Left colon (tissue), 2 donors: ENCODE data around the gene CGB5. TPM values are rescaled to one million over a fixed set of nuclear protein-coding genes. Genes with fewer than 3 reads are reported as not detected.
"Not testable (repeated sequence)": the region's sequence is repeated elsewhere in the genome, so short reads cannot be mapped to it uniquely, and the experiment has no call there.

Experiments
- ATAC-seq: fragments of 200-7000 bp; cut with Tn5 transposase; one replicate; pipeline ENCODE4 v1.9.1; 2020; ENCODE audit warnings: mild to moderate bottlenecking, moderate library complexity
- DNase-seq, 2 donors: peaks; one replicate each; pipeline ENCODE4 v3.0.0-alpha.2; 2020
- intact Hi-C, 2 donors: fragments of 100-400 bp; cut with DNase I in 1 of 2; cut with micrococcal nuclease in 1 of 2; formaldehyde crosslinking; loops; one replicate each; pipeline versions ENCODE4 v1.11.2 to v1.14.0; 2022; cut with DNase I, micrococcal nuclease
- total RNA-seq, 2 donors: library from RNA; stranded (reverse); fragmentation: NEBNext Ultra II Directional; extraction: Animal tissue kit (Norgen Biotek cat#: 25700); gene quantifications; one replicate each; pipeline ENCODE4 v1.2.1, GENCODE V29; 2021
- donor health status: DM: no; HTN: no; CAD: no.
- donor health status: DM: yes; HTN: yes; CAD: no.

Gene CGB5
- total RNA-seq, 2 donors from 2014 or later = not detected

- ATAC-seq = not testable (repeated sequence)
These were observed 6.2 kb downstream of the CGB5 start for GRCh38 chr19:49049834-49050233.

GRCh38 chr19:49050376-49051033 lies 6.9 kb downstream of the CGB5 start:
- ATAC-seq, intact Hi-C loops, DNase-seq: not testable (repeated sequence)

More at GRCh38 chr19:49049834-49050233, 6.2 kb downstream of the CGB5 start:
- DNase-seq, intact Hi-C loops: not testable (repeated sequence)

DNA sequence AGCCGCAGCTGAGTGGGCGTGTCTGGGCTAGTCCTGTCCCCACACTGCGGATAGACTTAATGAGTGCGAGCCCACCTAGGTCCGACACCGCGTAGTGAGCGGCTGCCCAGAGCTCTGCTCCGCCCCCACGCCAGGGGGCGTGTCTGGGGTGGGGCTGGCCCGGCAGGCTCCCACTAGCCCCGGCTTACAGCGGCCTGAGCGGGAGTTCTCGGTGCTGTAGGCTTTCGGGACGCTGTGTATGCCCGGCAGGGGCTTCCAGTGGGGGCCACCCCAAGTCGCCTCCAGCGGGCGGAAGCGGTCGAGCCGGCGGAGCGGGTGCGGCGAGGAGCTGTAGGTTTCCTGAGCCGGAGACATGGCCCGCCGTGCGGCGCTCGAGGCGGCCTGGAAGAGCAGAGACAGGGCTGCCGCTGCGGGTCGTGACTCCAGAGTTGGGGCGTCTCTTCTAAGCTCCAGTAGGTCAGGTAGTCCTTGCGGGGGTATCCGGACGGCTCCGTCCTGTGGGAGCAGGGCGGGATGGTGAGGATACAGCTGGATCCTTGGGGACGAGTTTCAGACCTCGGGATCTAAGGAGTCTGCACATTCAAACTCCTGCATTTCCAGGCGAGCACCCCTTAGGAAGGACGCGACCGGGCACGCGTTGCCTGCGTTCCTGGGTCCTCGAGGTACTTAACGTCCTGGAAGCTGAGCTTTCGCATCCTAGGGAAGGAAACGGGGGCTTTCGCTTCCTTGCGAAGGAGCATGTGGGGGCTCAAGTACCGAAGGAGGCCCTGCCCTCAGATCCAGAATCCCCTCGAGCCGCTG lies 12.7 kb downstream of the CGB5 start:
- ATAC-seq (peak; percentile 86), DNase-seq (peak; percentile 37 to 68)
- intact Hi-C loops = no loop called here

DNA sequence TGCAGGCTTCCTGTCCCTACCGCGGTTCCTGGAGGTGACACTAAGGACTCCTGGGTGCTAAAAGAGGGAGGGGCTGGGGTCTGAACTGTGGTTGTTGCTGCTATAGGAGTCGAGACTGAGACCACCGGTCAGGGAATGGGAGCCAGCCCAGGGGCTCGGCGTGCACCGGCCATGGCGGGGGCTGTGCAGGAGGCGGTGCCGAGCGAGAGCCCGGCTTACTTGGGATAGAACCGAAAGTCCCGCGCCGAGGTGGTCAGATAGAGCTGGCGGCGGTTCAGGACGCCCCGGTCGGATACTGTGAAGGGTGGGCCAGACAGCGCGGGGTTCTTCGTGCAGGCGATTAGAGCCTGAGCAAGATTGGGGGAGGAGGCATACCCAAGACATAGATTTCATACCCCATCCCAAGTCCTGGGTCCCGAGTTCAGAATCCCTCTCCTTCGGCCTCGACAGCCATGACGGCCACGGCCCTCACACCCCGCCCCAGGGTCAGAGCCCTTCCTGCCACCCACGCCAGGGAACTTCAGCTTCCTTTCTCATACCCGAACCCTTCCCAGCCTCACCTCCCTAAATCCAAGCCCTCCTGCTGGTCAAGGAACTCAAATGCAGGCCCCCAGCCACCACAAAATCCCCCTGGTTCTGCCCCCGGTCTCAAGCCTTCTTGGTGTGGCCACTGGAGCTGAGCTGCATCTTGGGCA lies 13.4 kb downstream of the CGB5 start:
- DNase-seq, intact Hi-C loops: not testable (repeated sequence)
- ATAC-seq = peak; percentile 25

- ATAC-seq (peak; percentile 85), DNase-seq (peak; percentile 70 to 84)
- intact Hi-C loops = no loop called here
These were observed 14.1 kb downstream of the CGB5 start, which contains the start of gene CGB7 for GRCh38 chr19:49057636-49058234. CGB7 (minus strand) TSS chr19:49057749; CDS start chr19:49055375, 2,374 bp downstream.

DNA sequence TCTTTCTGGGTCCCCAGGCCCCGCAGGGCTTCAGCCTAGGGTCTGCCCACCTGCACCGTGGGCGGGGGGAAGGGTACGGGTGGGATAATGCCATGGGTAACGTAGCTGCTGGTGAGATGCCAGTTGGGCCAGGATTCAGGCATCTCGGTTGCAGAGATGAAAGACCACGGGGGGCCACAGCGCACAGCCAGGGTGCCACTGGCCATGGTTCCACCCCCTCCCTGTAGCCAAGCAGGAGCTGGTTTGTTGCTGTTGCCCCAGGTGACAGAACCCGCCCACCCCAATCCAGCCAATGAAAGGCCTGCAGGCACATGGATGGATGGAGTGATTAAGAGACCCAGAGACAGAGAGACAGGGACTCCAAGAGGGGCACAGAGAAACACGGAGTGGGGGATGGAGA lies 14.9 kb downstream of the CGB5 start:
- ATAC-seq (no peak), DNase-seq (no peak)
- intact Hi-C loops = no loop called here

DNA sequence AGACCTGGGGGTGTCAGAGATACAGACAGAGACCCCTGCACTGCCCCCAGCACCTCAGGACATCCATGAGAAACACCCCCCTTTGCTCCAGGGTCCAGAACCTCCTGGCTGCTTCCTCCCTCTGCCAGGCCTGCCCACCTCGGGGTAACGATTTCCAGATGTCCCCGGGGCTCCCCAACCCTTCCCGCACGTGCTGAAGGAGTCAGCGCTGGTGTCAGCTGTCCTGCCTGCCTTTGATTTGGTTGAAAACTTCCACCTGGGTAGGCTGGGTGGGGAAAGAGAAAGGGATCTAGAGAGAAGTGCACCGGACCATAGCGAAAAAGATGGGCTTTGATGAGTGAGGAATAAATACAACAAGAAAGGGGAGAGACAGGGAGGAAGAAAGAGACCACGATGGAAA lies 15.4 kb downstream of the CGB5 start:
- ATAC-seq = no peak
- no peak for DNase-seq
- intact Hi-C loops = no loop called here

DNA sequence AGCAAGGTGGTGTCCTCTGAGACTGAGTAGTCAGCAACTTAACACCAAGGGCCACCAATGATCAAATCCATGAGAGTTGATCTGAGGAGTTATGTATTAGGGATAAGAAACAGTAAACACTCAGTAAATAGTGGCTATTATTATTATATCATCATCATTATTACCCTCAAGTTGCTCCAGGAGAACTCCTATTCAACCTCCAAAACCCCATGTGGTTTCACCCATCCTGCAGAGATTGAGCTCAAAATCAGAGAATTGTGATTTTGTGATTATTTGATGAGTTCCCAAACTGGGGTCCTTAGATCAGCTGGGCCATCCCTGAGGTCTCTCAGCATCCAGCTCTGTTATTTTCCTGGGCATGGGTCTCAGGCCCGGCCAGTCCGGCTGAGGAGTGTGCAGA lies 17.4 kb downstream of the CGB5 start:
- ATAC-seq = no peak
- intact Hi-C loops = no loop called here
- no peak for DNase-seq

DNA sequence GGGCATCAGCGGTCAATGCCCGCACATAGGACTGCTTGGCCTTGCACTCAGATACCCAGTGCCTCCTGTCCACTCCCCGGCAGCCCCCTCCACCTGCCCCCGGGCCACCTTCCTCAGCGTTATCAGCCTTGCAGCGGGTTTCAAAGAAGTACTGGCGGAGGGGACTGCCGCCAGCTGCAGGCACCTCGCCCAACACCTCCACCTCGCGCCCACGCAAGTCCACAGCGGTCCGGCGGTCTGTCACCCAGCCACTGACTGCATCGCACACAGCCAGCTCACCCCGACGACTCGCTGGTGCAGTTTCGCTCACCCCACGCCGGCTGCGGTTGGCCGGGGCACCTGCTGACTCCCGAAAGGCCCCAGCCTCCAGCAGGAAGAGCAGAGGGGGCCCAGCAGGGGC lies 17.8 kb downstream of the CGB5 start:
- intact Hi-C loops = no loop called here
- DNase-seq (no peak), ATAC-seq (no peak)

DNA sequence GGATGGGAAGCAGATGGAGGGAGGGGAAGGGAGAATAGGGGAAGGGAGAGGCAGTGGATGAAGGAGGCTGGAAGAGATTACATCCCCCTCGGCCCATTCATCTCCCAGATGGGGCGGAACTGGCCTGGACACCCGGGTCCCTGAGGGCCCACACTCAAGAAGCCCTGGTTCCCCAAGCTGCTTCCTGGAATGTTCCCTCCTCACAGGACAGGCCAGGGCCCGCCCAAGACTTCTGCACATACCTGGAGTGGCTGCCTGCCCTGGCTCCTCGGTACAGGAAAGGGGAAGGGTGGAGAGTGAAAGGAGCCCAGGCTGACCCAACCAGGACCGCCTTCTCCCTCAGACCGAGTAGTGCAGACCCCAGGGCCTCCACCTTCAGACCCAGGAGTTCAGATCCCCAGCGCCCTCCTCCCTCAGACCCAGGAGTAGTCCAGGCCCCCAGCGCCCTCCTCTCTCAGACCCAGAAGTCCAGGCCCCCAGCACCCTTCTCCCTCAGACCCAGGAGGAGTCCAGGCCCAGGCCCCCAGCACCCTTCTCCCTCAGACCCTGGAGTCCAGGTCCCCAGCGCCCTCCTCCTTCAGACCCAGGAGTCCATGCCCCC lies 20.5 kb downstream of the CGB5 start:
- intact Hi-C loops = no loop called here
- DNase-seq (no peak), ATAC-seq (peak; percentile 33)

DNA sequence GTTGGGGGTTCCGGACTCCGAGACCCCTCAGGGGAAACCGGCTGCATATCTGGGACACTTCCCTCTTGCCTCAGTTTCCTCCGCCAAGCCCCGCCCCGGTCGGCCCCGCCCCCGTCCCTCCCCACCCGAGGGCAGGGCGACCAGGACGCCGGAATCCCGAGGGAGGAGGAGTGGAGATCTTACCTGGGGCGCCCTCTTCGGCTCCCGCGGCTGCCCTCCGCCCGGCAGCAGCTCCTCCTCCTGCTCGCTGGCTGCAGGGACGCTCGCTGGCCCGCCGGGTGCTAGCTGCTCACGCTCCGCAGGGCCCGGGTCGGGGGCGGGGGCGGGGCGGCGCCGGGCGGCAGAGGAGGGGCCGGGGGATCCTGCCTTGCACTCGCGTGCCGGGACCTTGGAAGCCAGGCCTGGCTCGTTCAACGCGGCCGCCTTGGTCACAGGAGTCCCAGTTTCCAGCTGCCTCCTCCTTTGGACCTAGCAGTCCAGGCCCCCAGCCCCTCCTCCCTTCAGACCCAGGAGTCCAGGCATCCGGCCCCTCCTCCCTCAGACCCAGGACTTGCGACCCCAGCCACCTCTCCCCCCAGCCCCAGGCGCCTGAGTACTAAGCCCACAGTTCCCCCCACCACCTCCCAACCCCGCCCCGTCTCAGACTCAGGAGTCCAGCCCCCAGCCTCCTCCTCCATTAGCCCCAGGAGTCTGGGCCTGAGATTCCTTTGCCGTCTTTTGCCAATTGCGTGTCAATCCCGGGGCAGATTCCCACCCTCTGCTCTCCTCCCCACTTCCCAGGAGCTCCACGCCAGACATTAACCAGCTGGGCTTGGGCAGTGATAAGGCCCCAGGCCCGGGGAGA lies 21.3 kb downstream of the CGB5 start, which contains the start of gene NTF4:
Gene NTF4 (minus strand): TSS at position 51 of the 844 bp plus-strand sequence. CDS start 2,821 bp downstream, outside the sequence.
- ATAC-seq (peak; percentile 78), DNase-seq (peak in 1 of 2 donors; percentile 23)
- intact Hi-C loops = no loop called here

- ATAC-seq = no peak
- intact Hi-C loops = no loop called here
- no peak for DNase-seq
These were observed 22.4 kb downstream of the CGB5 start for GRCh38 chr19:49065905-49066512.

GRCh38 chr19:49067554-49067953 lies 23.9 kb downstream of the CGB5 start:
- intact Hi-C loops = no loop called here
- DNase-seq (no peak), ATAC-seq (no peak)

DNA sequence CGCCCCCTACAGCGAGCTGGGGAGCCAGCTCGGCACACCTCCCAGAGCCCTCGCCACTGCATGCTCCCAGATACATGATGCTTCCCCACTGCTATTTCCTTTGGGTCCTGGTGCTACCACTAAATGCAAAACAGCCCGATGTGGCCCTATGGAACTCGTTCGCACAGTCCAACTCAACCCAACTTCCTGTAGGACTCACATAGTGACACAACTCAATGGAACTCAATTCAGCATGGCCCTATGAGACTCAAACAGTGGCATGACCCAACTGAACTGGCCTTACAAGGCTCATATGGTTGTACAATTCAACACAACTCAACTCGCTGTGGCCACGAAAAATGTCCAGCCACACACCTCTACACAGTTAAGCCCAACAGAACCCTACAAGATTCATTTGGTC lies 25.4 kb downstream of the CGB5 start:
- ATAC-seq = no peak
- intact Hi-C loops = no loop called here
- no peak for DNase-seq

- intact Hi-C loops = no loop called here
- DNase-seq (no peak), ATAC-seq (no peak)
These were observed 26.8 kb downstream of the CGB5 start for GRCh38 chr19:49070416-49070815.

- DNase-seq (peak in 1 of 2 donors; percentile 20), ATAC-seq (peak; percentile 39)
- intact Hi-C loops = no loop called here
These were observed 28.4 kb downstream of the CGB5 start for GRCh38 chr19:49071860-49072547.
